Loucy (cell line): ENCODE data around the gene CERS6.

Experiments
- H2AFZ ChIP-seq: fragments of 200-600 bp; sonication (generic); 2 replicates; pipeline ENCODE4 v1.6.0; 2016; ENCODE audit warnings: antibody characterized with exemption, mild to moderate bottlenecking, low read length, moderate library complexity
- H3F3A ChIP-seq: fragments of 200-600 bp; 2 replicates; pipeline ENCODE4 v1.6.0; 2016; ENCODE audit warnings: antibody characterized with exemption, low read depth, mild to moderate bottlenecking
- H3K27me3 ChIP-seq: fragments of 200-600 bp; sonication (generic); 2 replicates; pipeline ENCODE4 v1.6.1; 2014; ENCODE audit warnings: low read length, mild to moderate bottlenecking; ENCODE audit not compliant: insufficient read depth, poor library complexity, severe bottlenecking
- H3K36me3 ChIP-seq: fragments of 200-600 bp; sonication (generic); 2 replicates; pipeline ENCODE4 v1.6.1; 2016; ENCODE audit warnings: low read length; ENCODE audit not compliant: insufficient read depth
- H3K4me1 ChIP-seq: fragments of 200-600 bp; sonication (generic); 2 replicates; pipeline ENCODE4 v1.5.1; 2014; ENCODE audit warnings: low read length, mild to moderate bottlenecking; ENCODE audit not compliant: insufficient read depth, poor library complexity, severe bottlenecking
- H3K4me2 ChIP-seq: fragments of 200-600 bp; sonication (generic); 2 replicates; pipeline ENCODE4 v1.6.0; 2014; ENCODE audit warnings: antibody characterized with exemption, low read length, low read depth, mild to moderate bottlenecking; ENCODE audit not compliant: poor library complexity, severe bottlenecking
- H3K4me3 ChIP-seq: fragments of 200-600 bp; sonication (generic); 2 replicates; pipeline ENCODE4 v1.5.1; 2014; ENCODE audit warnings: low read length, mild to moderate bottlenecking, mixed read lengths; ENCODE audit not compliant: poor library complexity, severe bottlenecking
- H3K79me2 ChIP-seq: fragments of 200-600 bp; sonication (generic); 2 replicates; pipeline ENCODE4 v1.6.1; 2014; ENCODE audit warnings: low read length; ENCODE audit not compliant: insufficient read depth
- H3K9ac ChIP-seq: fragments of 200-600 bp; sonication (generic); 2 replicates; pipeline ENCODE4 v1.6.0; 2014; ENCODE audit warnings: mild to moderate bottlenecking, low read depth, low read length, moderate library complexity; ENCODE audit not compliant: poor library complexity, severe bottlenecking
- H3K9me2 ChIP-seq: fragments of 200-600 bp; sonication (generic); replicated peaks from 2 replicates; pipeline ENCODE4 v1.6.1; 2016; ENCODE audit warnings: low read depth, low read length, mixed read lengths
- H3K9me3 ChIP-seq: fragments of 200-600 bp; sonication (generic); 2 replicates; pipeline ENCODE4 v1.6.1; 2014; ENCODE audit warnings: mild to moderate bottlenecking, antibody characterized with exemption, low read length, low read depth; ENCODE audit not compliant: insufficient read depth
- H4K20me1 ChIP-seq: fragments of 200-600 bp; sonication (generic); 2 replicates; pipeline ENCODE4 v1.6.0; 2014; ENCODE audit warnings: antibody characterized with exemption, low read length, mild to moderate bottlenecking; ENCODE audit not compliant: insufficient read depth, poor library complexity, severe bottlenecking
- CTCF ChIP-seq: fragments of 200-600 bp; sonication (generic); conservative IDR thresholded peaks from 2 replicates; pipeline ENCODE4 v1.5.1; 2014; ENCODE audit warnings: mild to moderate bottlenecking, antibody characterized with exemption, low read length
- EZH2phosphoT487 ChIP-seq: fragments of 200-600 bp; IDR thresholded peaks from 2 replicates; pipeline ENCODE4 v1.6.1; 2018; ENCODE audit warnings: antibody characterized with exemption, mild to moderate bottlenecking, moderate library complexity, borderline replicate concordance

CERS6 gene

GRCh38 chr2:168450732-168451131 lies 5.3 kb upstream of the CERS6 start:
- H3K9ac ChIP-seq, result no peak overlapping the region
- no peaks in the 10 kb centered on the region for H3K9me2 ChIP-seq
- no peaks in the 10 kb centered on the region for H3K27me3 ChIP-seq
- H3F3A ChIP-seq, result no peaks in the 10 kb centered on the region
- no peaks in the 10 kb centered on the region for H4K20me1 ChIP-seq
- H2AFZ ChIP-seq, result no peak overlapping the region
- no peaks in the 10 kb centered on the region for H3K79me2 ChIP-seq
- no peaks in the 10 kb centered on the region for H3K9me3 ChIP-seq
- peaks cover 12% of the 10 kb centered on the region for H3K4me1 ChIP-seq
- no peak overlapping the region for H3K4me3 ChIP-seq
- H3K36me3 ChIP-seq, result no peaks in the 10 kb centered on the region
- no peak overlapping the region for H3K4me2 ChIP-seq
- TF ChIP-seq CTCF, result no peak
- no peak for TF ChIP-seq EZH2phosphoT487

GRCh38 chr2:168452781-168453180 lies 3.3 kb upstream of the CERS6 start:
- peaks cover 23% of the 10 kb centered on the region for H3K4me1 ChIP-seq
- H3K79me2 ChIP-seq, result peaks cover 16% of the 10 kb centered on the region
- H3K9ac ChIP-seq, result no peak overlapping the region
- no peaks in the 10 kb centered on the region for H3K9me3 ChIP-seq
- H3F3A ChIP-seq, result no peaks in the 10 kb centered on the region
- TF ChIP-seq EZH2phosphoT487 (no peak), CTCF (no peak)
- no peaks in the 10 kb centered on the region for H3K36me3 ChIP-seq
- peaks cover 9% of the 10 kb centered on the region for H4K20me1 ChIP-seq
- no peaks in the 10 kb centered on the region for H3K9me2 ChIP-seq
- no peak overlapping the region for H2AFZ ChIP-seq
- no peaks in the 10 kb centered on the region for H3K27me3 ChIP-seq
- H3K4me2 ChIP-seq, result no peak overlapping the region
- no peak overlapping the region for H3K4me3 ChIP-seq

- Histone ChIP-seq H2AFZ (no peak overlapping the region), H3K27me3 (no peaks in the 10 kb centered on the region), H3K4me2 (no peak overlapping the region), H4K20me1 (peaks cover 15% of the 10 kb centered on the region), H3K9ac (no peak overlapping the region), H3K36me3 (no peaks in the 10 kb centered on the region), H3K9me2 (no peaks in the 10 kb centered on the region), H3K79me2 (peaks cover 22% of the 10 kb centered on the region), H3K4me3 (no peak overlapping the region), H3K9me3 (no peaks in the 10 kb centered on the region), H3F3A (no peaks in the 10 kb centered on the region), H3K4me1 (peaks cover 29% of the 10 kb centered on the region)
- TF ChIP-seq EZH2phosphoT487 (no peak), CTCF (no peak)
Observed at GRCh38 chr2:168453404-168453803, 2.7 kb upstream of the CERS6 start.
